BE2C (cell line): ENCODE measurements around the gene IFT57.

Source experiments
- DNase-seq: peaks from one replicate; pipeline ENCODE4 v3.0.0-alpha.2; 2020
- H3K27me3 ChIP-seq: fragments of 250-450 bp; sonication (Bioruptor Pico); 2 replicates; pipeline ENCODE4 v1.5.1; 2020; ENCODE audit warnings: mild to moderate bottlenecking
- H3K36me3 ChIP-seq: fragments of 250-450 bp; sonication (Bioruptor Pico); 2 replicates; pipeline ENCODE4 v1.5.1; 2020; ENCODE audit warnings: mild to moderate bottlenecking
- H3K4me1 ChIP-seq: fragments of 250-450 bp; sonication (Bioruptor Pico); 2 replicates; pipeline ENCODE4 v1.5.1; 2020
- H3K4me3 ChIP-seq: 2 replicates; pipeline ENCODE4 v1.5.1; 2011; ENCODE audit warnings: low read depth, low read length
- H3K9me3 ChIP-seq: fragments of 250-450 bp; sonication (Bioruptor Pico); 2 replicates; pipeline ENCODE4 v1.5.1; 2020
- CTCF ChIP-seq: IDR thresholded peaks from 2 replicates; pipeline ENCODE4 v1.5.1; 2012; ENCODE audit warnings: mild to moderate bottlenecking, low read depth, low read length

IFT57 gene

DNA sequence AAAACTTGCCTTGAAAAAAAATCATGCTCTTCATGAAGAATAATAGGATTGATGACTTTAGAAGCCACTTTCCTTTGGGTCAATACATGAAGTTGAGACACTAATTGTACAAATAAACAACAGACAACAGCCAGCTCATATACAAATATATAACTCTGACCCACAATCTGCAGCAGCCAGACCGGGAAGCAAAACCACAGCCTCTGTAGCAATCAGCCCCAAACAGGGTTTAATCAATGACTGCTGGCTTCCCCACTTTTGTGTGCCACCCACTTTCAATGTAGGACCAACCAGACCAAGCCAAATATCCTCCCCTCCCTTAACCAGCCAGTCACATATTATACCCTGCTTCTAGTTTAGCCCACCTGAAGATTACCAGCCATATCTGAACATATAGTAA lies 39.0 kb downstream of the IFT57 start:
- DNase-seq = no peak
- no peaks in the 10 kb centered on the region for H3K4me1 ChIP-seq
- no peaks in the 10 kb centered on the region; the same call in 1 of the 2 replicates for H3K9me3 ChIP-seq
- H3K27me3 ChIP-seq = no peaks in the 10 kb centered on the region
- no peaks in the 10 kb centered on the region for H3K36me3 ChIP-seq
- no peak for TF ChIP-seq CTCF
- H3K4me3 ChIP-seq = no peak overlapping the region

- no peak for TF ChIP-seq CTCF
- Histone ChIP-seq H3K27me3 (no peaks in the 10 kb centered on the region), H3K4me1 (no peaks in the 10 kb centered on the region), H3K9me3 (no peaks in the 10 kb centered on the region; the same call in 1 of the 2 replicates), H3K36me3 (no peaks in the 10 kb centered on the region), H3K4me3 (no peak overlapping the region)
- DNase-seq = no peak
These were observed 39.9 kb downstream of the IFT57 start for GRCh38 chr3:108182339-108182738.

- Histone ChIP-seq H3K4me1 (no peaks in the 10 kb centered on the region), H3K4me3 (no peak overlapping the region), H3K9me3 (no peaks in the 10 kb centered on the region), H3K36me3 (no peaks in the 10 kb centered on the region), H3K27me3 (no peaks in the 10 kb centered on the region)
- no peak for TF ChIP-seq CTCF
- DNase-seq = no peak
These were observed 41.1 kb downstream of the IFT57 start for GRCh38 chr3:108181172-108181571.

GRCh38 chr3:108180194-108180593 lies 42.0 kb downstream of the IFT57 start:
- Histone ChIP-seq H3K4me3 (no peak overlapping the region), H3K27me3 (no peaks in the 10 kb centered on the region), H3K36me3 (no peaks in the 10 kb centered on the region), H3K4me1 (no peaks in the 10 kb centered on the region), H3K9me3 (no peaks in the 10 kb centered on the region)
- TF ChIP-seq CTCF = no peak
- DNase-seq = no peak

DNA sequence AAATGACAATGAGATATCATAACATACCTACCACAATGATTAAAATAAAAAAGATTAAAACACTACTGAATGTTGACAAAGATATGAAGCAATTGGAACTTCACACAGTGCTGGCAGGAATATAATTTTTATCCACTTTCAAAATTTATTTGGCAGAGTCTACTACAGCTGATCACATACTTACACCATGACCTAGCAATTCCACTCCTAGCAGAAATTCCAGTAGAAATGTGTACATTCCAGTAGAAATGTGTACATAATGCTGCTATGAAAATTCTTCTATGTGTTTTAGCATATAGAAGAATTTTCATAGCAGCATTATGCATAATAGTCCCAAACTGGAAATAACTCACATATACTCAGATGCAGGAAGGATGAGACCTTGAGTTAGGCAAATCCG lies 43.5 kb downstream of the IFT57 start:
- H3K4me1 ChIP-seq = no peaks in the 10 kb centered on the region
- H3K4me3 ChIP-seq = no peak overlapping the region
- no peaks in the 10 kb centered on the region for H3K36me3 ChIP-seq
- no peaks in the 10 kb centered on the region for H3K9me3 ChIP-seq
- H3K27me3 ChIP-seq = no peaks in the 10 kb centered on the region
- TF ChIP-seq CTCF = no peak
- no peak for DNase-seq

DNA sequence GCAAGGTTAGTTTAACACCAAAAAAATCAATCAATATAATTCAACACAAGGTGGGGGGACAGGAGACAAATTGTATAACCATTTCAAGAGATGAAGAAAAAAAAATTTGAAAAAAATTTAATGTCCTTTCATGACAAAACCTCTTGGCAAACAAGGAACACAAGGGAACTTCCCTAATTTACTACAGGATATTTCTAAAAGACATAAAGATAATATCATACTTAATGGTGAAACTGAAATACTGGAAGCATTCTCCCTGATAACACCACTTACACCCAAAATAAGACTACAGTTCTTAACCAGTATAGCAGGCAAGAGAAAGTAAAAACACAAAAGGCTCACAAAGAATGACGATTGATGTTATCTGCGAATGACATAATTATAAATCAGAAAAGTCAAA lies 44.7 kb downstream of the IFT57 start:
- Histone ChIP-seq H3K4me3 (no peak overlapping the region), H3K36me3 (no peaks in the 10 kb centered on the region), H3K9me3 (no peaks in the 10 kb centered on the region), H3K4me1 (no peaks in the 10 kb centered on the region), H3K27me3 (no peaks in the 10 kb centered on the region)
- no peak for DNase-seq
- TF ChIP-seq CTCF = no peak
